DND-41 (cell line): ENCODE measurements around the gene CACNA1E.

Experiments used
- ATAC-seq: fragments of 200-7000 bp; cut with Tn5 transposase; 3 replicates; pipeline ENCODE4 v1.9.1; 2021; ENCODE audit warnings: low read depth; ENCODE audit not compliant: insufficient read depth
- DNase-seq: peaks from one replicate; pipeline ENCODE4 v3.0.0-alpha.2; 2020
- H2AFZ ChIP-seq: 2 replicates; pipeline ENCODE4 v1.6.0; 2012; ENCODE audit warnings: low read depth, low read length
- H3K27ac ChIP-seq: 2 replicates; pipeline ENCODE4 v1.5.1; 2012; ENCODE audit warnings: low read length, inconsistent platforms
- H3K27me3 ChIP-seq: fragments of 200-600 bp; sonication (generic); 2 replicates; pipeline ENCODE4 v1.6.0; 2012; ENCODE audit warnings: low read length, mild to moderate bottlenecking, inconsistent platforms; ENCODE audit not compliant: insufficient read depth, poor library complexity
- H3K36me3 ChIP-seq: 2 replicates; pipeline ENCODE4 v1.5.1; 2012; ENCODE audit warnings: low read length, inconsistent platforms; ENCODE audit not compliant: insufficient read depth
- H3K4me1 ChIP-seq: 2 replicates; pipeline ENCODE4 v1.5.1; 2012; ENCODE audit warnings: mild to moderate bottlenecking, low read length; ENCODE audit not compliant: insufficient read depth
- H3K4me2 ChIP-seq: 2 replicates; pipeline ENCODE4 v1.6.0; 2012; ENCODE audit warnings: mild to moderate bottlenecking, moderate library complexity, low read length, inconsistent platforms; ENCODE audit not compliant: insufficient read depth
- H3K4me3 ChIP-seq, 2 experiments: fragments of 200-600 bp in 1 of 2; shearing (Covaris generic) in 1 of 2; 2 replicates each; pipeline ENCODE4 v1.5.1; 2012 to 2016; ENCODE audit warnings: inconsistent platforms in 2 of 2, low read length in 2 of 2, mild to moderate bottlenecking in 2 of 2, low read depth in 1 of 2, moderate library complexity in 1 of 2
- H3K79me2 ChIP-seq: 2 replicates; pipeline ENCODE4 v1.6.0; 2012; ENCODE audit warnings: low read length, inconsistent platforms; ENCODE audit not compliant: insufficient read depth
- H3K9ac ChIP-seq: 2 replicates; pipeline ENCODE4 v1.6.0; 2012; ENCODE audit warnings: low read depth, mild to moderate bottlenecking, inconsistent platforms, low read length, moderate library complexity
- H3K9me3 ChIP-seq: 2 replicates; pipeline ENCODE4 v1.5.1; 2012; ENCODE audit warnings: low read length, moderate library complexity, mild to moderate bottlenecking, inconsistent platforms; ENCODE audit not compliant: insufficient read depth, severe bottlenecking
- H4K20me1 ChIP-seq: 2 replicates; pipeline ENCODE4 v1.6.0; 2012; ENCODE audit warnings: low read length; ENCODE audit not compliant: insufficient read depth
- EZH2 ChIP-seq: IDR thresholded peaks from 3 replicates; pipeline ENCODE4 v1.6.1; 2012; ENCODE audit warnings: borderline replicate concordance, low read depth, mild to moderate bottlenecking, moderate library complexity, low read length, inconsistent platforms; ENCODE audit not compliant: severe bottlenecking
- TF ChIP-seq, protein P1 (sequence below): IDR thresholded peaks from 2 replicates; pipeline ENCODE4 v1.5.1; 2012; ENCODE audit warnings: borderline replicate concordance, low read length, moderate library complexity, mild to moderate bottlenecking; ENCODE audit not compliant: poor library complexity, severe bottlenecking; ENCODE audit errors: extremely low read depth

Gene CACNA1E

DNA sequence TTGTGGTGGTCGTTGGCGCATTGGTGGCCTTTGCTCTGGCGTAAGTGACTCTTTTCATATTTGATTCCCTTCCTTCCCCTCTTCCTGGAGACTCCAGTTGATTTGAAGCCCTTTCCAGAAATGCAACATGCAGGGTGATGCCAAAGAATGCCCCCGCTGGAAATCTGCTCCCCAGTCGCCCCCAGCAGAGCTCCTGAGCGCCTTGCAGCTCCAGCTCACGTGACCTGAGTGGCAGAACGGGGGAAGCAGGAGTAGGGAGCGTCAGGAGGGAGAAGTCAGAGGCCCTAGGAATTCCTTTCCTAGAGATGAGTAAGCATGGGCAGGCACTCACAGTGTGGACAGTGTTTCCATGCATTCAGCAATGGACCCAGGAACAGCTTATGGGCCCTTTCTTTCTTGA lies 255.9 kb downstream of the CACNA1E start:
- Histone ChIP-seq H3K27ac (no peak overlapping the region), H3K36me3 (no peaks in the 10 kb centered on the region), H3K9me3 (no peaks in the 10 kb centered on the region), H3K4me3 (no peak overlapping the region), H4K20me1 (no peaks in the 10 kb centered on the region), H3K4me2 (no peak overlapping the region), H3K79me2 (no peaks in the 10 kb centered on the region), H3K4me1 (no peaks in the 10 kb centered on the region), H3K9ac (no peak overlapping the region), H3K27me3 (peaks cover 29% of the 10 kb centered on the region), H2AFZ (no peak overlapping the region)
- DNase-seq (no peak), ATAC-seq (no peak)
- no peak for TF ChIP-seq EZH2
- TF ChIP-seq, protein P1, sequence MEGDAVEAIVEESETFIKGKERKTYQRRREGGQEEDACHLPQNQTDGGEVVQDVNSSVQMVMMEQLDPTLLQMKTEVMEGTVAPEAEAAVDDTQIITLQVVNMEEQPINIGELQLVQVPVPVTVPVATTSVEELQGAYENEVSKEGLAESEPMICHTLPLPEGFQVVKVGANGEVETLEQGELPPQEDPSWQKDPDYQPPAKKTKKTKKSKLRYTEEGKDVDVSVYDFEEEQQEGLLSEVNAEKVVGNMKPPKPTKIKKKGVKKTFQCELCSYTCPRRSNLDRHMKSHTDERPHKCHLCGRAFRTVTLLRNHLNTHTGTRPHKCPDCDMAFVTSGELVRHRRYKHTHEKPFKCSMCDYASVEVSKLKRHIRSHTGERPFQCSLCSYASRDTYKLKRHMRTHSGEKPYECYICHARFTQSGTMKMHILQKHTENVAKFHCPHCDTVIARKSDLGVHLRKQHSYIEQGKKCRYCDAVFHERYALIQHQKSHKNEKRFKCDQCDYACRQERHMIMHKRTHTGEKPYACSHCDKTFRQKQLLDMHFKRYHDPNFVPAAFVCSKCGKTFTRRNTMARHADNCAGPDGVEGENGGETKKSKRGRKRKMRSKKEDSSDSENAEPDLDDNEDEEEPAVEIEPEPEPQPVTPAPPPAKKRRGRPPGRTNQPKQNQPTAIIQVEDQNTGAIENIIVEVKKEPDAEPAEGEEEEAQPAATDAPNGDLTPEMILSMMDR, result no peak

DNA sequence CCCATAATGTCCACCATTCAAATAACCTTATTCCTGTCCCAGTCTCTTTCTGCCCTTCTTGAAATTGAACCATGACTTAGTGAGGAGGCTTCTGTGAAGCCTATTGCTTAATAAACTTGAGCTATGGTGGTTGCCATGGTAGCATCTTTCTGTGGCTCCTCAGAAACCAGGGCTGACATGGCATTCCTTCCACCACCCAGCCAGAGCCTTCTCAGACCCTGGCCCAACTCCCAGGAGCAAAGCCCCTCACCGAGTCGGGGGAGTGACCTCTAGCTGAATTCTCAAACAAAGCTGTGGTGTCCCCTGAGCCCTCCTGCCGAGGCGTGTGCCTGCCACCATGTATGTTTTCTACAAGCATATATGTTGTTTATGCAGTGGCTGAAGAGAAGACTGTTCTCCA lies 259.1 kb downstream of the CACNA1E start:
- H3K27ac ChIP-seq, result no peak overlapping the region
- H3K79me2 ChIP-seq, result no peaks in the 10 kb centered on the region
- DNase-seq (no peak), ATAC-seq (no peak)
- TF ChIP-seq, protein P1, result no peak
- no peak for TF ChIP-seq EZH2
- no peaks in the 10 kb centered on the region for H4K20me1 ChIP-seq
- no peak overlapping the region for H3K4me2 ChIP-seq
- peaks cover 29% of the 10 kb centered on the region for H3K27me3 ChIP-seq
- H2AFZ ChIP-seq, result no peak overlapping the region
- H3K36me3 ChIP-seq, result no peaks in the 10 kb centered on the region
- no peak overlapping the region for H3K9ac ChIP-seq
- H3K4me1 ChIP-seq, result no peaks in the 10 kb centered on the region
- no peaks in the 10 kb centered on the region for H3K9me3 ChIP-seq
- no peak overlapping the region for H3K4me3 ChIP-seq

DNA sequence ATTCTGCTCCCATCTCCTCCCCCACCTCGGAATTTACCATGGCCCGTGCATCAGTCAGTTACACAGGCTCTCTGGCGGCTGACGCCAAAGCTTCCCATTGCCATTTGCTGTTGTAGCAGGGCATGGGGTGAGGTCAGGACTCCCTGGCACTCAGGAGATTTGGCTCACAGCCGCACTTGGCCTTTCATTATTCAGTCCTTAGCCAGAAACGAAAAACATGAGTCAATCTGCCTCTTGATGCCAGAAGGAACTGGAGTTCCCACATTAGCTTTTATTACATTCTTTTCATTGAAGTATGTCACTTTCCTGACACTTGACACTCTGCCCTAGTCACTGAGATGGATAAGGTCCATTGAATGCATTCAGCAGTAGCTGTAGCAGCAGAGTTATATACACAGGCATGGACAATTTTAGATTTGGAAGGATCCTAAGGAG lies 260.6 kb downstream of the CACNA1E start:
- no peaks in the 10 kb centered on the region for H3K79me2 ChIP-seq
- H3K36me3 ChIP-seq, result no peaks in the 10 kb centered on the region
- H3K4me3 ChIP-seq, result no peak overlapping the region
- no peak overlapping the region for H3K4me2 ChIP-seq
- H2AFZ ChIP-seq, result no peak overlapping the region
- no peak overlapping the region for H3K27ac ChIP-seq
- H3K4me1 ChIP-seq, result no peaks in the 10 kb centered on the region
- H4K20me1 ChIP-seq, result no peaks in the 10 kb centered on the region
- no peak for DNase-seq
- H3K9me3 ChIP-seq, result no peaks in the 10 kb centered on the region
- TF ChIP-seq EZH2, result no peak
- TF ChIP-seq, protein P1, result no peak
- H3K27me3 ChIP-seq, result peaks cover 29% of the 10 kb centered on the region
- ATAC-seq, result no peak
- no peak overlapping the region for H3K9ac ChIP-seq

- Histone ChIP-seq H3K4me3 (no peak overlapping the region), H3K4me1 (no peaks in the 10 kb centered on the region), H2AFZ (no peak overlapping the region), H3K79me2 (no peaks in the 10 kb centered on the region), H4K20me1 (no peaks in the 10 kb centered on the region), H3K27me3 (peaks cover 26% of the 10 kb centered on the region), H3K27ac (no peak overlapping the region), H3K4me2 (no peak overlapping the region), H3K9me3 (no peaks in the 10 kb centered on the region), H3K9ac (no peak overlapping the region), H3K36me3 (no peaks in the 10 kb centered on the region)
- no peak for ATAC-seq
- no peak for DNase-seq
- TF ChIP-seq EZH2, result no peak
- TF ChIP-seq, protein P1, result no peak
Measured at GRCh38 chr1:181746224-181746623, 262.9 kb downstream of the CACNA1E start.
